LHCN-M2 (cell line): ENCODE data around the gene PI16. TPM values are rescaled to one million over a fixed set of nuclear protein-coding genes. Genes with fewer than 3 reads are reported as not detected.
A peak's percentile ranks its signal among the peaks of the same experiment; 100 is the strongest.
"Not testable (repeated sequence)": the region's sequence is repeated elsewhere in the genome, so short reads cannot be mapped to it uniquely, and the experiment has no call there.

ENCODE experiments used
- DNase-seq: peaks from one replicate; pipeline ENCODE4 v3.0.0-alpha.2; 2012; ENCODE audit warnings: low read depth
- total RNA-seq: library from RNA; depleted of rRNA; stranded (reverse); fragments of >200 nt; gene quantifications from 2 replicates; pipeline ENCODE4 v1.2.3, GENCODE V29; 2014

The PI16 gene
- total RNA-seq, 1 experiment from 2014 or later, result not detected

DNA sequence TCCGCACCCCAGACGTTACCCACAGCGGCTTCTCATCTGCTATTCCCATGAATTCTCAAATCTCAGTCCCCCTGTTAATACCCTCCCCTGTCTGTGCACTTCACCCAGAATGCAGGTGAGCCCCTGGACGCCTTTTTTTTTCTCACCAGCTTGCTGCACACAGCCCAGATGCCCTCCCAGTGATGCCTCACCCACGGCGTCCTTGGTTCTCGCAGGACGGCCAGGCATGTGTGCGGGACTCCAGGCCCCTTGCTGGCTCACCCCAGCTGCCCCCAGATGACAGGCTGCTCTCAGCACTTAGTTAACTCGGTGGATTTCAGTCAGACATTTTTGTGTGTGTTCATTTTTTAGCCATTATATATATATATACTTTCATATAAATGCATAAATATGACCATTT, 25.4 kb upstream of the PI16 start:
- no peak for DNase-seq

DNA sequence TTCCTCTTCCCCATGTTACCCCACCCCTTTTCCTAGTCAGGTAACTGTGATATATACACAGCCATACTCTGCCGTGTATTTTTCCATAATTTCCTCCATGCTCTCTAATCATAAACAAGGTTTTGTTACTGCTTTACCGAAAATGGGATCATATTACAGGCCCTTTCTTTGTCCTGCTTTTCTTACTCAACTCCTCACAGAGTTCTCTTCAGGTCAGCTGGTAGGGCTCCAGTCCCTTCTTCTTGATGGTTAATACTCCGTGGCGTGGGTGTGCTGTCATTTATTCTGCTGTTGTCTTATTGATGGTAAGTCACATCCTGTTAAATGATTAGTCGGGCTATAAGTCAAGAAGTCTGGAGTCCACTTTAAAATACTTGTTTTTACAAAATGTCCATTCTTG, 24.9 kb upstream of the PI16 start:
- DNase-seq, result peak; percentile 48

DNA sequence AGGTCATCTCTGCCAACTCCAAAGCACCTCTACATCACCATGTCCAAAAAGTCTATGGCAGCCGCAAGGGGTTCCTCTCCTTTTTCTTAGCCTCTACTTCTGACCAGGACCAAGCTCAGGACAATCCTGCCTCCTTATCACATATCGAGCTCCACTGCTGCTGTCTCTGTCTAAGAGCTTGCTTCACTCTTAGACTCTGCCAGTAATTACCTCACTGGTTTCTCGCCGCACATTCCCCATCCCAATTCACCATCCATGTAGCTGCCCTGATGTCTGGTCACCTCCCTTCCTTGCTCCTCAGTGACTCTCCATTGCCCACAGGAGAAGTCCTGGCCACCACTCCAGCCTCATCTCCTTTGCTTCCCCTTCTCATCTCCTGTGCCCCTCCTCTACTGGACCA, 24.1 kb upstream of the PI16 start:
- no peak for DNase-seq

DNA sequence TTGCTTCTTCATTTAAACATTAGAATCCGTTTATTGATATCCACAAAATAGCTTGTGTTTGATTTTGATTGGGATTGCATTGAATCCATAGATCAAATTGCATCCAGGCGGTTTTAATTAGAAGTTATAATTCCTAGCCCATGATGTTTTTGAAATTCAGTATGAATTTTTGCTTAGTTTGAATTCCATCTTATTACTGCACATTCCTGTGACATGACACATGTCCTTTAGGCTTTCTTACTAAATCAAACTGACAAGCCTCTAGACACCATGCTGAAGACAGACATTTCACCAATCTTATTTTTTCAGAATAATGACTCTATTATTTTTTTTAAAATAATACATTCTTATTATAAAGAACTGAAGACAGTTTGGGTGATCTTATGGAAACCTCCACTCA, 21.4 kb upstream of the PI16 start:
- DNase-seq, result peak; percentile 61

DNA sequence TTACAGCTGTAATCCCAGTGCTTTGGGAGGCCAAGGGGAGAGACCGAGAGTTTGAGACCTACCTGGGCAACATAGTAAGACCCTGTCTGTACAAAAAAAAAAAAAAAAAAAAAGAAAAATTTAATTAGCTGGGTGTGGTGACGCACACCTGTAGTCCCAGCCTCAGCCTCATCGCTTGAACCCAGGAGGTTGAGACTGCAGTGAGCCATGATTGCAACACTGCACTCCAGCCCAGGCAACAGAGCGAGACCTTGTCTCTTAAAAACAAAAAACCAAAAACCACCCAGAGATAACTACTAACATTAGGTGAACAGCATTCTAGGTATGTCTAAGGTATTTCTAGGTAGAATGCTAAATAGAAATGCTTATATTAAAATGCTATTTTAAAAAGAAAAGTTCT, 21.0 kb upstream of the PI16 start:
- DNase-seq, result no peak

DNA sequence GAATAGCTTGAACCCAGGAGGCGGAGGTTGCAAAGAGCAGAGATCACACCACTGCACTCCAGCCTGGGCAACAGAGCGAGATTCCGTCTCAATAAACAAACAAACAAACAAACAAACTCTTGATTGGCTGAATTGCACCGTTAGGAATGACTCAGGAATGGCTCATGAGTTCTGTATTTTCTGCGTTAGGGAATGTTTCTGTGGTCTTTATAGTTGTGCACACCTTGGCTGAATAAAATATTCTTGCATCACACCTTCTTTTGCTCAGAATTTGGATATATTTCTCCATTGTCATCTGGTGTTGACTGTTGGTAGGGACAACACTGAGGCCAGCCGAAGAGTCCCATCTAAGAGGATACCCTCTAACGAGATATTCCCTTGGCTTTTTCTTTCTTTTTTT, 19.6 kb upstream of the PI16 start:
- no peak for DNase-seq

DNA sequence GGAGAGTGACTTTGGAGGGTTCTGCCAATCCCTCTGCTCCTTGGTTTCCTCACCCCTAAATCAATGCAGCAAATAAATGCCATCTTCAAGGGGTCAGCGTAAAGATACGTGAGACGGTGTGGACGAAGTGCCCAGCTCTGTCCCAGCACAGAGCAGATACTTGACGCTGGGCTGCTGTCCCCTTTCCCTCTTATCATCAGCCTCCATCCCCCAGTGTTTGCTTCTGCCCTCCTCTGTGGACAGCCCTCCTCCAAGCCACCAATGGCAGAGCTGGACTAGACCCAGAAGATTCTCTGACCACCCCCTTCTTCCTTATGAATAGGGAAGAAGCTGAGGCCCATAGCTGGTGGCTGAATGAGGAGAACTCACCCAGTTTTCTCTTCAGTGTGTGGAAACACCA, 17.7 kb upstream of the PI16 start:
- no peak for DNase-seq

DNA sequence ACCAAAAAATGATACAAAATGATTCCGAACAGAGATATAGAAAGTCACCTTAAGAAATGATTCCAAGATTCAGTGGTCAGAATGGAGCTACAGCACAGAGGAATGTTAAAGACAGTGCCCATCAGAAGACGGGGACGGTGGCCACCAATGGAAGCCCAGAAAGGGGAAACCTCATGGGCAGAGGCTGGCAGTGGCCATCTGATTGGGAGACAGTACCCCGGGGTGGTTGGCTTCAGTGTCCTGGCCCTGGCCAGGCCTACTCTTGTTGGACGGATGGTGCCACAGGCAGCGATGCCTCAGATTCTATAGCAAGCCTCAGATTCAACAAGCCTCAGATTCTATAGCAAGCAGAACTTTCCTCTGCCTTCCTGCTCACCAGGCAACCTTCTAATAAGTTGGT, 16.6 kb upstream of the PI16 start:
- no peak for DNase-seq

DNA sequence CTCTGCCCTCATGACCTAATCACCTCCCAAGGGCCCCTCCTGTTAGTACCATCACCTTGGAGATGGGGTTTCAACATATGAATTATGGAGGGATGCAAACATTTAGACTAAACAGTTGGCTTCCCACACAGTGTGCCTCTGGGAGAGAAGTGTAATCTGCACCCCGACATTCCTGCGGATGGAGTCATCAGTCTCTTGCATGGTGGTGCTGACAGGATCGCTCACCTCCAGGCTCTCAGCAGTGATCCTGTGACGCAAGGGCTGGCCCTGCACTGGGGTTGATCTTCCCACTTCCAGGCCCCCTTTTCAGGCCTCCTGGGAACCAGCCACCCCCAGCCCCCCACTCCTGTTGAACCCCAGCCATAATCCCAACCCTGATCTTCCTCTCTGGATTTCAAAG, 16.0 kb upstream of the PI16 start:
- peak; percentile 73 for DNase-seq

DNA sequence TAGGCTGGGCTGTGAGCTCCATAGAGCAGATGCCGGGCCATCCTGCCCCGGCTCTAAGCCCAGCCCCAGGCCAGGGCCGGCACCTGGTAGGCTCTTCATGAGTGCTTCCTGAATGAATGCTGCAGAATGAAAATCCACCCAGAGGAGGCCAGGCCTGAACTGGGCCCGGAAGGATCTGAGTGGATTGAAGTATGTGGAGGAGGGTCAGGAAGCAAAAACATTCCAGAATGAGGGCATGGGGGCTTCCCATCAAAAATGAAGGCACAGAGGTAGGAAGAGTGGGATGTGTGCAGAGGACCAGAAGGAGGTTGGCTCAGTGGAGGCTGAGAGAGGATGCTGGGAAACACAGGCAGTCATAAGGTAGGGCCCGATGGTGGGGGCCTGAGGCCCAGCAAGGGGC, 15.5 kb upstream of the PI16 start:
- DNase-seq, result not testable (repeated sequence)

DNA sequence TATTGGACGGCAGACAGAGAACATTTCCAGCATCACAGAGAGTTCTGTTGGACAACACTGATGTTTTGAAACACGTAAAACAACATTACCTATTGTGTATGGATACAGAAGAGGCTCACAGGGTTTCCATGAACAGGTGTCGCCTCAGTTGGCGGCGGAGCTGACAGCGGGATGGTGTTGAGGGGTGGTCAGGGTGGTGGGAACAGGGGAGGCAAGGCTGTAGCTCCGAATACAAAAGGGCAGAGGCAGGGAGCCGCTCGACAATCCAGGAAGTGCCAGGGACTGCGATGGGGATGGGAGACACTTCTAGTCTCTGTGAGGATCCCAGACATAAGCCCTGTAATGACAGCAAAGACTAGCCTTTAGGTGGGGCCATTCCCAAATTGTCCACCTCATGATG, 14.5 kb upstream of the PI16 start:
- no peak for DNase-seq

DNA sequence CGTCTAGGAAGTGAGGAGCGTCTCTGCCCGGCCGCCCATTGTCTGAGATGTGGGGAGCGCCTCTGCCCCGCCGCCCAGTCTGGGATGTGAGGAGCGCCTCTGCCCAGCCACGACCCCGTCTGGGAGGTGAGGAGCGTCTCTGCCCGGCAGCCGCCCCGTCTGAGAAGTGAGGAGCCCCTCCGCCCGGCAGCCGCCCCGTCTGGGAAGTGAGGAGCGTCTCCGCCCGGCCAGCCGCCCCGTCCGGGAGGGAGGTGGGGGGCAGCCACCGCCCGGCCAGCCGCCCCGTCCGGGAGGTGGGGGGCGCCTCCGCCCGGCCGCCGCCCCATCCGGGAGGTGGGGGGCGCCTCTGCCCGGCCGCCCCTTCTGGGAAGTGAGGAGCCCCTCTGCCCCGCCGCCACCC, 13.0 kb upstream of the PI16 start:
- not testable (repeated sequence) for DNase-seq

DNA sequence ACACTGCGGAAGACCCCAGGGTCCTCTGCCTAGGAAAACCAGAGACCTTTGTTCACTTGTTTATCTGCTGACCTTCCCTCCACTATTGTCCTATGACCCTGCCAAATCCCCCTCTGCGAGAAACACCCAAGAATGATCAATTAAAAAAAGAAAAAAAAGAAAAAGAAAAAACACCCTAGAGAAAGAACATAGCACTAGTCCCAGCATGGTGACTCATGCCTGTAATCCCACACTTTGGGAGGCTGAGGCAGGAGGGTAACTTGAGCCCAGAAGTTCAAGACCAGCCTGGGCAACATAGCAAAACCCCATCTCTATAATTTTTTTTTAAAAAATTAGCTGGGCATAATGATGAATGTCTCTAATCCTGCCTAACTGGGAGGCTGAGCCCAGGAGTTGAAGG, 12.2 kb upstream of the PI16 start:
- DNase-seq, result not testable (repeated sequence)

DNA sequence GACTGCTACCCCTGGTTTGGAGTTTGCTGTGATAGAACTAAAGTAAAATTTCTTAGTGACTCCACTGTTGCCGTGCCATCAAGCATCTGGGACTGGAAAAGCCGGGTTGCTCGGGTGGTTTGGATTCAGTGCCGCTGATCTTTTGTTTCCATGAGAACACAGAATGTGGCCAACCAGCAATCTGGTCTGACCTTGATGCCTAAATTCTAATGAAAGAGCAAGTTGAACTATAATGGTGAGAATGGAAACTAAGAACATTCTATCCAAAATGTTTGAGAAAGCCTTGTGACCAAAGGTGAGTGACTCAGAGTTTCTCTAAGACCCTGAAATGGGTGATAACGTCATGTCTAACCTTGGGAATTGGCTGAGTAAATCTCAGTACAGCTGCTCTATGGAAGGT, 9.9 kb upstream of the PI16 start:
- DNase-seq, result no peak

DNA sequence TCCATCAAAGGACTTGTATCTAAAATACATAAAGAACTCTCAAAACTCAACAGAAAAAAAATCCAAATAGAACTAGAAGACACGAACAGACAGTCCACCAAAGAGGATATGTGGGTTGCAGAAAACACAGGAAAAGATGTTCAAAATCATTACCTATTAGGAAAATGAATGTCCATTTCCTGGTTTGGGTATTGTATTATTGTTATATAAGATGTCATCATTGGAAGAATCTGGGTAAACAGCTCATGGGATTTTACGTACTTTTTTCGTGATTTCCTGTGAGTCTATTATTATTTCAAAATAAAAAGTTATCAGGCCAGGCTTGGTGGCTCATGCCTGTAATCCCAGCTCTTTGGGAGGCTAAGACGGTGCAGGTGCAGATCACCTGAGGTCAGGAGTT, 9.2 kb upstream of the PI16 start:
- DNase-seq, result no peak

DNA sequence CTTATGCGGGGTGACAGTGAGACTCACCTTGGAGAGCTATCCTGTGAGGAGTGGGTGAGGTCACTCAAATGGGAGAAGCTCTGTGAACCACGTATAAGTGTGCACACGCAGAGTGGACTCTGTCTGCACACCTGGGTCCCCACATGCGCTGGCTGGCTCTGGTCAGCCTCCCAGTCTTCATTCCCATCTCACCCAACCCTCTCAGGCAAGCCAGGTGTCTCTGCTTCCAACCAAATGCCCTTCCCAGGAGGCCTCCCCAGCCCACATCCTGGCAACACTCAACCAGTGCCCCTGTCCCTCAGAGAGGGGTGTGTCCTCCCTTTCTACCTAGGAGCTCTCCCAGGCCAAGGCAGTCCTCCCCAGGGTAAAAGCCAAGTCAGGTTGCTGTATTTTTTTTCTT, 8.0 kb upstream of the PI16 start:
- no peak for DNase-seq

DNA sequence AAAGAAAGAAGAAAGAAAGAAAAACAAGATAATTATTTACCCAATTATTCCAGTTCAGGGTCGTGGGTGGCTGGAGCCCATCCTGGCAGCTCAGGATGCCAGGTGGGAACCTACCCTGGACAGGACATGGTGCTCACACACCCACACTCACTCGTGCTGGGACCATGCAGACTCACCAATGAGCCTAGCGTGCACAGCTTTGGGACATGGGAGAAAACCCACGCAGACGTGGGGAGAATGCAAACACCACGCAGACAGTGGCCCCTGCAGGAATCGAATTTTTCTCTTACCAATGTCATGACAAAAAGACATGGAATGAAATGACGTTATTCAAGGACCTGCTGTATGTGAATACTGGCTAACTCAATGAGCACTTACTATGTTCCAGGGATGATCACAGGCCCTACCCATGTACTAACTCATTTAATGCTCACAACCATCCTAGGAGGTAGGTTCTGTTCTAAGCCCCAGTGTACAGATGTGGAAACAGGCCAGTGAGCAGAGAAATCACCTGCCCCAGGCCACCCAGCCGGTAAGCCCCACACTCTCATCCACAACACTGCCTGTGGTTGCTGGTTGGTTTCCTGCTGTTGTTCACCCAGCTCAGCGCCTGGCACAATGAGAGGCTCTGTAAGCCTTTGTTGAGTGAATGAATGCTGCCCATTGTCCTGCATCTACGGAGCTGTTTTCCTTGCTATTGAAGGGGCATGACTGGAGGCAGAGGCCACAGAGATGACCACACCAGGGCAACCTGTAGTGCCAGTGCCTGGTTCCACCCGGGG, 6.8 kb upstream of the PI16 start:
- no peak for DNase-seq

DNA sequence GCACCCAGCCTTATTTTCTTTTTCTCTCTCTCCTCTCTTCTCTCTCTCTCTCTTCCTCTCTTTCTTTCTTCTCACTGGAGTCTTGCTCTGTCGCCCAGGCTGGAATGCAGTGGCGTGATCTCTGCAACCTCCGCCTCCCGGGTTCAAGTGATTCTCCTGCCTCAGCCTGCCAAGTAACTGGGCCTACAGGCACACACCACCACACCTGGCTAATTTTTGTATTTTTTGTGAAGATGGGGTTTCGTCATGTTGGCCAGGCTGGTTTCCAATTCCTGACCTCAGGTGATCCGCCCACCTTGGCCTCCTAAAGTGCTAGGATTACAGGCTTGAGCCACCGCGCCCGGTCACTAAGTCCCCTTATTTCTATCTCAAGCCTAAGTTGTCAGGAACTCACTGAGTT, 5.5 kb upstream of the PI16 start:
- not testable (repeated sequence) for DNase-seq

DNA sequence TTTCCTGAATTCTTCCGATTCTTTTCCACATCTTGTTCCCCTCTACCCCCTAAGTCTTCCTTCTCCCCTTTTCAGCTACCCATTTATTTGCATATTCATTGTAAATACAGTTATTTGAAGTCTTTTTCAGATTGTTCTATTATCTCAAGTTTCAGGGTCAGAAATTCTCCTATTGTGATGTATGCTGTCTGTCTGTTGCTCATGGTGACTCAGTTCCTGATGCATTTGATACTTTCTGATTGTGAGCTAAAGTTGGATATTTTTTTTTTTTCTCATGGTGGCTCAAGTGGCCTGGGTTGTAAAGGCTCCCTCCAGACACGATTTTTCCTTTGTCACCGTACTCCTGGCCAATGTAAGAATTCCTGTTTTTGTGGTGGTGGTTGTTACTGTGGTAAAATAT, 4.9 kb upstream of the PI16 start:
- DNase-seq, result peak; percentile 74

DNA sequence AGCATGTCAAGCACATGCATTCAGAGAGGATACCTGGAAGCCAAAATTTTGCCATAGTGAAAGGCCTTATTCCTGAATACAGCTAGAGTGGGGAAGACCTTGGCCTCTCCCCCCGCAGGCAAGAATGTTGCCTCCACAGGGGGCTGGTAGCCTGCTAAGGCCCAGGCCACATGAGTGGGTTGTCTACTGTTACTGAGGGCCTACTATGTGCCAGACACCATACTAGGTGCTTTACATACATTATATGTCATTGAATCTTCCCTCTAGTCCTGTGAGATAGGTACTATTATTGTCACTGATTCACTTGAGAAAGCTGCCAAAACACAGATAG, 642 bp upstream of the PI16 start:
- DNase-seq, result no peak

DNA sequence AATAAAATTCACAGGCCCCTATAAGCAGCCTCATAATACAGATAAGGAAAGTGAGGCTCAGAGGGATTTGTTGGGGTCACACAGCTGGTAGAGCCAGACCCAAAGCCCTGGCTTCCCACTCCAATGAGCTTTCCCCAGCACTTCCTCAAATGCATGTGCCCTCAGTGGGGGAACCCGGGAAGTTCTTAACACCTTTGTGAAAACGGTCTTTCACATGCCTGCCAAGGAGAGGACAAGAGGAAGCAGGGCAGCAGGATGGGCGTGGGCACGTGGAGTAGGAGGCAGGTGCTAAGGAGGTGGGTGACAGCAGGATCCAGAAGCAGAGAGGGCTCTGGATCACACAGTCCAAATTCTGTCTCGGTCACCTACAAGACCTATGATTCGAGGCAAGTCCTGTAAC, 598 bp downstream of the PI16 start:
- no peak for DNase-seq

DNA sequence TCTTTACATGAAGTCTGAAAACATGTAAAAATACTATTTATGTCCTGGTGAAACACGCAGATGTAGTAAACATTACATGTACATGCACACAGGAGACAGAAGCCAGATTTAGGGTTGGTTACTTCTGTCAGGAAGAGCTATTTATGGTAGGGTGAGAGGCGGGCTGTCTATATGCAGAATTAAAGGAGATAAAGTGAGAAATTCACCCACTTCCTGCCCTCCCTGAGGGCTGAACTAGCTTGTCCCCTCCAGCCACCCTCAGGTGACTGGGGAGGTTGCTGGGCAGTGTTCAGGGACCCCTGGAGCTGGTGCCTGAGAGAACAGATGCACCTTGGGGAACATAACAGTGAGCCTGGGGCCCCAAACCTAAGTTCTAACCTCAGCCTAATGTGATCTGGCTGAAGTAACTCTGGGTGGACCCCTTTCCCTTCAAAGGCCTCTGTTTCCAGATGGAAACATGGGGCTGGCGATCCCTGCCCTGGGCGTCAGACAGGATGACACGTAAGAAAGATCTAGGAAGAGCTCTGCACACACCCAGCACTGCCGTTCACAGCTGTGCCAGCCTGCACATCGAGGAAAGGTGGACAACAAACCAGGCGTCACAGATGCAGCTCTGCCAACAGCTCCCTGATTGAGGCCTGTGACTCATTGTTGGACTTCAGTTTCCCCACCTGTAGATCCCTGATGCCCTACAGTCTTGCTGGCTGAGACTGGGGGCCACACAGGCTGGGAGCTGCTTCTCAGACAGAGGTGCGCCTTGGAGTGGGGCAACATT, 1.3 kb downstream of the PI16 start:
- peak; percentile 15 for DNase-seq

DNA sequence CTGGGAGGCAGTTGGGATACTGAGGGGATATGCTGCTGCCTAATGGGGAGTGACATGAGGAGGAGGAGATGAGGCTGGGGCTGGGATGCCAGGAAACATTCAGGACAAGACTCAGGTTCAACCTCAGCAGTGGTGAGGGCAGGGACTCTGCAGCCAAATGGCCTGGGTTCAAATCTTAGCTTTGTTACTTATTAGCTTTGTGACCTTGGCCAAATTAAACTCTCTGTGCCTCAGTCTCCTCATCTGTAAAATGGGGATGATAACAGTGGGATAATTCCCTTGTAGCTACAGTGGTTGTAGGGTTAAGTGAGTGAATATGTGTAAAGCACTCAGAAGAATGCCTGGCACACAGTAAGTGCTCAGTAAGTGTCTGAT, 1.9 kb downstream of the PI16 start:
- no peak for DNase-seq
